Keratinocyte (primary cell): Measurements from ENCODE around the gene TMEM254. TPM values are rescaled to one million over a fixed set of nuclear protein-coding genes. Genes with fewer than 3 reads are reported as not detected.

Source experiments
- DNase-seq: peaks from one replicate; pipeline ENCODE4 v3.0.0-alpha.2; 2011; ENCODE audit warnings: low read depth, missing footprints, low spot score
- FAIRE-seq: peaks from 2 replicates; lab custom pipeline; 2011; peaks lifted over from hg19 to GRCh38; lab: Jason Lieb, UNC
- H2AFZ ChIP-seq: 2 replicates; pipeline ENCODE4 v1.6.0; 2012; ENCODE audit warnings: low read length, control low read depth, inconsistent platforms; ENCODE audit not compliant: control insufficient read depth
- H3K27ac ChIP-seq: 2 replicates; pipeline ENCODE4 v1.5.1; 2011; ENCODE audit warnings: low read length; ENCODE audit not compliant: control insufficient read depth, insufficient read depth
- H3K27me3 ChIP-seq: 3 replicates; pipeline ENCODE4 v1.6.0; 2011; ENCODE audit warnings: low read length; ENCODE audit not compliant: control insufficient read depth, insufficient read depth; ENCODE audit errors: extremely low read depth
- H3K36me3 ChIP-seq, 2 experiments: 2 replicates in 1 of 2; 3 replicates in 1 of 2; pipeline ENCODE4 v1.5.1; 2011; ENCODE audit warnings: low read length in 2 of 2, mild to moderate bottlenecking in 1 of 2; ENCODE audit not compliant: control insufficient read depth in 2 of 2, insufficient read depth in 2 of 2; ENCODE audit errors: extremely low read depth in 1 of 2
- H3K4me1 ChIP-seq: 3 replicates; pipeline ENCODE4 v1.5.1; 2011; ENCODE audit warnings: low read length; ENCODE audit not compliant: control insufficient read depth, insufficient read depth; ENCODE audit errors: extremely low read depth
- H3K4me2 ChIP-seq: 3 replicates; pipeline ENCODE4 v1.6.0; 2011; ENCODE audit warnings: low read depth, low read length; ENCODE audit not compliant: control insufficient read depth, insufficient read depth; ENCODE audit errors: extremely low read depth
- H3K4me3 ChIP-seq, 3 experiments: fragments of 200-600 bp in 1 of 3; sonication (generic) in 1 of 3; 2 replicates in 2 of 3; 3 replicates in 1 of 3; pipeline ENCODE4 v1.5.1; 2011 to 2016; ENCODE audit warnings: low read length in 3 of 3, mild to moderate bottlenecking in 3 of 3, control low read depth in 2 of 3, inconsistent platforms in 1 of 3, low read depth in 1 of 3, mixed read lengths in 1 of 3, mixed run types in 1 of 3, moderate library complexity in 1 of 3; ENCODE audit not compliant: control insufficient read depth in 2 of 3, insufficient read depth in 2 of 3; ENCODE audit errors: extremely low read depth in 1 of 3
- H3K79me2 ChIP-seq: 2 replicates; pipeline ENCODE4 v1.6.0; 2012; ENCODE audit warnings: low read length; ENCODE audit not compliant: control insufficient read depth, insufficient read depth
- H3K9ac ChIP-seq: 3 replicates; pipeline ENCODE4 v1.6.0; 2011; ENCODE audit warnings: low read length; ENCODE audit not compliant: control insufficient read depth, insufficient read depth; ENCODE audit errors: extremely low read depth
- H3K9me1 ChIP-seq: 3 replicates; pipeline ENCODE4 v1.6.0; 2011; ENCODE audit warnings: low read length; ENCODE audit not compliant: control insufficient read depth, insufficient read depth; ENCODE audit errors: extremely low read depth
- H3K9me3 ChIP-seq: 2 replicates; pipeline ENCODE4 v1.5.1; 2012; ENCODE audit warnings: low read depth, low read length; ENCODE audit not compliant: control insufficient read depth
- H4K20me1 ChIP-seq: 3 replicates; pipeline ENCODE4 v1.6.0; 2011; ENCODE audit warnings: low read length; ENCODE audit not compliant: control insufficient read depth, insufficient read depth; ENCODE audit errors: extremely low read depth
- EZH2 ChIP-seq: IDR thresholded peaks from one replicate; pipeline ENCODE4 v1.6.1; 2012; ENCODE audit warnings: inconsistent platforms, mild to moderate bottlenecking, low read length, moderate library complexity
- dilution Hi-C: fragments of 300-500 bp; cut with MboI; formaldehyde crosslinking; loops from one replicate; pipeline ENCODE4 v1.7.0; 2020; ENCODE audit warnings: low sequenced_read_pairs; ENCODE audit not compliant: extremely low pct_ligation_motif_present
- polyA plus RNA-seq, 5 experiments: library from polyadenylated mRNA; depleted of rRNA in 3 of 5; stranded (reverse) in 3 of 5; stranded (forward) in 1 of 5; unstranded in 1 of 5; fragments of >200 nt; gene quantifications; 1 replicate in 1 of 5; 2 replicates in 3 of 5; 3 replicates in 1 of 5; pipeline versions ENCODE4 v1.2.1 to v1.2.3, GENCODE V29; 2011 to 2012; ENCODE audit warnings: missing spikeins in 2 of 5, low read depth in 1 of 5, low replicate concordance in 1 of 5
- TF ChIP-seq, protein P1 (sequence below), 3 experiments: IDR thresholded peaks in 1 of 3; conservative IDR thresholded peaks in 1 of 3; optimal IDR thresholded peaks in 1 of 3; 2 replicates in 2 of 3; 3 replicates in 1 of 3; pipeline versions ENCODE3 to v1.5.1; 2011; ENCODE audit warnings: low read length in 3 of 3, mild to moderate bottlenecking in 3 of 3, moderate library complexity in 2 of 3, control low read depth in 1 of 3, inconsistent platforms in 1 of 3; ENCODE audit not compliant: insufficient read depth in 2 of 3; ENCODE audit errors: extremely low read depth in 1 of 3

The TMEM254 gene
- polyA plus RNA-seq, 1 donor (not counting 4 experiments of a cell fraction or from before 2014, with no cell fraction given): 34.0 TPM

DNA sequence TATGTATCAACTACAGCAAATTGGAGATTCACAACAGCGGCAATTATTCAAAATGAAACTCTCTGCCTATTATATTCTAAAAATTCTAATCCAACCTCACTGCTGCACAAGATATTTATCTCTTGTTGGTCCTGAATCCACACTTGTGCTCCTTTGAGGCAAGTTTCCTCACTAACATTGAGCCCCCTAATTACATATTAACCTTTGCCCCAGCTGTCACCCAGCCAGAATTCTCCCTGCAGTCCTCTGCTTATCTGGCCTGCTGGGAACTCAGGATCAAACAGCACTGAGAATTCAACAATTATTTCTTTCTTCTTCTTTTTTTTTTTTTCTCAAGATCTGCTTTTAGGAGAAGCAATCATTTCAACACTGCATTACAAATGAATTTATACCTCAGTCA, 32.5 kb downstream of the TMEM254 start:
- Histone ChIP-seq H3K4me3 (no peak overlapping the region), H3K27ac (no peak overlapping the region), H3K9me3 (peaks cover 9% of the 10 kb centered on the region), H3K9ac (no peak overlapping the region), H3K79me2 (no peaks in the 10 kb centered on the region), H3K9me1 (no peaks in the 10 kb centered on the region), H2AFZ (no peak overlapping the region), H4K20me1 (no peaks in the 10 kb centered on the region), H3K4me1 (no peaks in the 10 kb centered on the region), H3K36me3 (no peaks in the 10 kb centered on the region), H3K27me3 (no peaks in the 10 kb centered on the region), H3K4me2 (no peak overlapping the region)
- no peak for FAIRE-seq
- dilution Hi-C loops: no loop called here
- no peak for DNase-seq
- TF ChIP-seq EZH2: no peak
- TF ChIP-seq, protein P1, sequence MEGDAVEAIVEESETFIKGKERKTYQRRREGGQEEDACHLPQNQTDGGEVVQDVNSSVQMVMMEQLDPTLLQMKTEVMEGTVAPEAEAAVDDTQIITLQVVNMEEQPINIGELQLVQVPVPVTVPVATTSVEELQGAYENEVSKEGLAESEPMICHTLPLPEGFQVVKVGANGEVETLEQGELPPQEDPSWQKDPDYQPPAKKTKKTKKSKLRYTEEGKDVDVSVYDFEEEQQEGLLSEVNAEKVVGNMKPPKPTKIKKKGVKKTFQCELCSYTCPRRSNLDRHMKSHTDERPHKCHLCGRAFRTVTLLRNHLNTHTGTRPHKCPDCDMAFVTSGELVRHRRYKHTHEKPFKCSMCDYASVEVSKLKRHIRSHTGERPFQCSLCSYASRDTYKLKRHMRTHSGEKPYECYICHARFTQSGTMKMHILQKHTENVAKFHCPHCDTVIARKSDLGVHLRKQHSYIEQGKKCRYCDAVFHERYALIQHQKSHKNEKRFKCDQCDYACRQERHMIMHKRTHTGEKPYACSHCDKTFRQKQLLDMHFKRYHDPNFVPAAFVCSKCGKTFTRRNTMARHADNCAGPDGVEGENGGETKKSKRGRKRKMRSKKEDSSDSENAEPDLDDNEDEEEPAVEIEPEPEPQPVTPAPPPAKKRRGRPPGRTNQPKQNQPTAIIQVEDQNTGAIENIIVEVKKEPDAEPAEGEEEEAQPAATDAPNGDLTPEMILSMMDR (optimal IDR thresholded peaks at IDR 0.05 in 1 of 3, IDR thresholded peaks at IDR 0.05 in 1 of 3, conservative IDR thresholded peaks at IDR 0.05 in 1 of 3; ENCODE audit: extremely low read depth in 1 of 3, insufficient read depth in 2 of 3, low read length in 3 of 3): no peak

DNA sequence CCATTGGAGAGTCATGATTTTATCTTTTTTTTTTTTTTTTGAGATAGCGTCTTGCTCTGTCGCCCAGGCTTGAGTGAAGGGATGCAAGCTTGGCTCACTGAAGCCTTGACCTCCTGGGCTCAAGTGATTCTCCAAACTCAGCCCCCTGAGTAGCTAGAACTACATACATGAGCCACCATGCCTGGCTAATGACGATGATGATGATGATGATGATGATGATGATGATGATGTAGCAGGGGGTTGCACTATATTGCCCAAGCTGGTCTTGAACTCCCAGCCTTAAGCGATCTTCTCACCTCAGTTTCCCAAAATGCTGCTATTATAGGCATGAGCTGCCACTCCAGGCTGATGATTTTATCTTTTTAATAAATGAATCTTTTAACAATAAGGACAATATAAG, 40.2 kb downstream of the TMEM254 start:
- no peak overlapping the region for H3K27ac ChIP-seq

More for the DNA sequence above, 40.2 kb downstream of the TMEM254 start:
- no peak overlapping the region for H3K9ac ChIP-seq
- no peaks in the 10 kb centered on the region for H3K79me2 ChIP-seq
- DNase-seq (no peak), FAIRE-seq (no peak)
- dilution Hi-C loops: no loop called here
- H3K36me3 ChIP-seq: no peaks in the 10 kb centered on the region
- no peak overlapping the region for H3K4me3 ChIP-seq
- no peaks in the 10 kb centered on the region for H3K27me3 ChIP-seq
- no peak overlapping the region for H2AFZ ChIP-seq
- H3K4me2 ChIP-seq: no peak overlapping the region
- no peaks in the 10 kb centered on the region for H3K4me1 ChIP-seq
- no peaks in the 10 kb centered on the region for H4K20me1 ChIP-seq
- no peaks in the 10 kb centered on the region for H3K9me1 ChIP-seq
- no peaks in the 10 kb centered on the region for H3K9me3 ChIP-seq
- TF ChIP-seq, protein P1 (optimal IDR thresholded peaks at IDR 0.05 in 1 of 3, IDR thresholded peaks at IDR 0.05 in 1 of 3, conservative IDR thresholded peaks at IDR 0.05 in 1 of 3; ENCODE audit: extremely low read depth in 1 of 3, insufficient read depth in 2 of 3, low read length in 3 of 3): no peak
- no peak for TF ChIP-seq EZH2
